ENCODE data around the gene CFAP119. TPM values are rescaled to one million over a fixed set of nuclear protein-coding genes. Genes with fewer than 3 reads are reported as not detected.

CFAP119 gene
- total RNA-seq, 4 donors from 2014 or later, result 9.6 to 24.7 (median 15.5) TPM

DNA sequence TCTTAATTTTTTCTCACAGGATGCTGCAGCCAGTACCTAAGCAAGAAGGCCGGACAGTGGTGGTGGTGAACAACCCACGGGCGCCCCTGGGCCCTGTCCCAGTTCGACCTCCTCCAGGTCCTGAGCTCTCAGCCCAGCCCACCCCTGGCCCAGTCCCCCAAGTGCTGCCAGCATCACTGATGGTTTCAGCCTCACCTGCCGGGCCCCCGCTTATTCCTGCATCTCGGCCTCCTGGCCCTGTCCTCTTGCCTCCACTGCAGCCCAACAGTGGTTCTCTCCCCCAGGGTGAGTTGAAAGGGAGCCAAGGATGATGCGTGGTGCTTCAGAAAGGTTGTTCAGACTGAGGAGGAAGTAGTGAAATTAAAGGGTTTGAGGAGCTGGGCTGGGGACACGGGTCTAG, 41.2 kb downstream of the CFAP119 start:
- DNase-seq, result no peak
- WGBS, 2 donors, result 81 to 96% methylated on average over 8 to 9 of the region's 9 CpGs
- intact Hi-C loops (cut with DNase I), result no loop called here
- H3K27ac ChIP-seq, result no peak overlapping the region
- no peaks in the 10 kb centered on the region for H3K4me1 ChIP-seq
- no peak overlapping the region for H3K4me3 ChIP-seq (replicated peaks in 1 of 3)
- TF ChIP-seq POLR2A (IDR thresholded peaks at IDR 0.05), result no peak
- TF ChIP-seq, protein P1, sequence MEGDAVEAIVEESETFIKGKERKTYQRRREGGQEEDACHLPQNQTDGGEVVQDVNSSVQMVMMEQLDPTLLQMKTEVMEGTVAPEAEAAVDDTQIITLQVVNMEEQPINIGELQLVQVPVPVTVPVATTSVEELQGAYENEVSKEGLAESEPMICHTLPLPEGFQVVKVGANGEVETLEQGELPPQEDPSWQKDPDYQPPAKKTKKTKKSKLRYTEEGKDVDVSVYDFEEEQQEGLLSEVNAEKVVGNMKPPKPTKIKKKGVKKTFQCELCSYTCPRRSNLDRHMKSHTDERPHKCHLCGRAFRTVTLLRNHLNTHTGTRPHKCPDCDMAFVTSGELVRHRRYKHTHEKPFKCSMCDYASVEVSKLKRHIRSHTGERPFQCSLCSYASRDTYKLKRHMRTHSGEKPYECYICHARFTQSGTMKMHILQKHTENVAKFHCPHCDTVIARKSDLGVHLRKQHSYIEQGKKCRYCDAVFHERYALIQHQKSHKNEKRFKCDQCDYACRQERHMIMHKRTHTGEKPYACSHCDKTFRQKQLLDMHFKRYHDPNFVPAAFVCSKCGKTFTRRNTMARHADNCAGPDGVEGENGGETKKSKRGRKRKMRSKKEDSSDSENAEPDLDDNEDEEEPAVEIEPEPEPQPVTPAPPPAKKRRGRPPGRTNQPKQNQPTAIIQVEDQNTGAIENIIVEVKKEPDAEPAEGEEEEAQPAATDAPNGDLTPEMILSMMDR (IDR thresholded peaks at IDR 0.05), result no peak
- H3K36me3 ChIP-seq, result peaks cover 87 to 95% of the 10 kb centered on the region in 2 donors
- H3K27me3 ChIP-seq, result no peaks in the 10 kb centered on the region
- no peaks in the 10 kb centered on the region for H3K9me3 ChIP-seq

DNA sequence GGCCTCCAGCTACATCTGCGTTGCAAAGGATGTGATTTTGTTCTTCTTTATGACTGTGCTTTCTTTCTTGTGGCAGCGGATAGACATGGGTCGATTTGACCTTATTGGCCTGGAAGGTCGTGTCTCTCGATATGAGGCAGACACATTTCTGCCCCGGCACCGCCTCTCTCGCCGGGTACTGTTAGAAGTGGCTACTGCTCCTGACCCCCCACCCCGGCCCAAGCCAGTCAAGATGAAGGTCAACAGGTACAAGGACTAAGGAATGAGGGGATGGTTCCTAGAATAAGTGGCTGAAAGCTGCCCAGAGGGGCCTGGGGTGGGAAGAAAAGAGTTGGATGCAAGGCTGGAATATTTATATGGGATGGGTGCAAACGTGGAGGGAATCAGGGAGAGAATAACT, 41.8 kb downstream of the CFAP119 start:
- H3K4me3 ChIP-seq (replicated peaks in 1 of 3), result no peak overlapping the region
- H3K27me3 ChIP-seq, result no peaks in the 10 kb centered on the region
- H3K27ac ChIP-seq, result no peak overlapping the region
- no peaks in the 10 kb centered on the region for H3K9me3 ChIP-seq
- H3K36me3 ChIP-seq, result peaks cover 85 to 96% of the 10 kb centered on the region in 2 donors
- TF ChIP-seq, protein P1 (IDR thresholded peaks at IDR 0.05), result no peak
- TF ChIP-seq POLR2A (IDR thresholded peaks at IDR 0.05), result no peak
- WGBS, 2 donors, result 93% methylated on average over 11 of the region's 11 CpGs
- H3K4me1 ChIP-seq, result no peaks in the 10 kb centered on the region
- DNase-seq, result no peak
- intact Hi-C loops (cut with DNase I), result no loop called here

DNA sequence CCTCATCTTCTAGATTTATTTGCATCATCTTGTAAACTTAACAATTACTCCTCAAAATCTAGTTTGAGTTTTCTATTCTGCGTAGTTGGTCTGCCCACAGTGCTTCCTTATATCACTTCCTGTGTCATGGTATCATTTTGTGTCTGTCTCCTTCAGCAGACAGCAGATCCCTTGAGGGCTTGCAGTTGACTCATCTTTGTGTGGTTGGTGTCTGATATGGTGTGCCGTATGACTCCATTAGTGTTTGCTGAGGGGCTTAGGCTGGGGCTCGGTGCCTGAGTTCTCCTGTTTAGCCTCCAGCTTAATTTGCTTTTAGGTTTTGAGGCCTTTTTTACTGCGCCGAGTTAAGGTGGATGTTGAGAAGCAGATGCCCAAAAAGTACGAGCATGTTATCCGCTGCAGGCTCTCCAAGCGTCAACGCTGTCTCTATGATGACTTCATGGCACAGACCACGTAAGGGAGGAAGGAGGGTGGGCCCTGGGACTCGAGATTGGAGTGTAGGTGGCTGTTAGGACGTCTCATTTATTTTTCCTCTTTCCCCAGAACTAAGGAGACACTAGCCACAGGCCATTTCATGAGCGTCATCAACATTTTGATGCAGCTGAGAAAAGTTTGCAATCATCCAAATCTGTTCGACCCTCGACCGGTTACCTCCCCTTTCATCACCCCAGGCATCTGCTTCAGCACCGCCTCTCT, 46.0 kb downstream of the CFAP119 start:
- H3K27me3 ChIP-seq, result no peaks in the 10 kb centered on the region
- no peak for TF ChIP-seq POLR2A (IDR thresholded peaks at IDR 0.05)
- TF ChIP-seq, protein P1 (IDR thresholded peaks at IDR 0.05), result no peak
- intact Hi-C loops (cut with DNase I), result no loop called here
- H3K27ac ChIP-seq, result no peak overlapping the region
- no peaks in the 10 kb centered on the region for H3K4me1 ChIP-seq
- no peak for DNase-seq
- H3K9me3 ChIP-seq, result no peaks in the 10 kb centered on the region
- peaks cover 84 to 96% of the 10 kb centered on the region in 2 donors for H3K36me3 ChIP-seq
- 83 to 89% methylated on average over 17 of the region's 17 CpGs for WGBS, 2 donors
- H3K4me3 ChIP-seq (replicated peaks in 1 of 3), result no peak overlapping the region

DNA sequence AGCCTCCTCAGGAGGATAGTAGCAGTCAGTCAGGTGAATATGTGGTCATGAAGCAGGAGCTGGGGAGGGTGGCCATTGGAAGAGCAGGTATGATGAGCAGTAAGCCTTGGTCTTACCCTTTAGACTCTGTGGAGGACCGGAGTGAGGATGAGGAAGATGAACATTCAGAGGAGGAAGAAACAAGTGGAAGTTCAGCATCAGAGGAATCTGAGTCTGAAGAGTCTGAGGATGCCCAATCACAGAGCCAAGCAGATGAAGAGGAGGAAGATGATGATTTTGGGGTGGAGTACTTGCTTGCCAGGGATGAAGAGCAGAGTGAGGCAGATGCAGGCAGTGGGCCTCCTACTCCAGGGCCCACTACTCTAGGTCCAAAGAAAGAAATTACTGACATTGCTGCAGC, 50.1 kb downstream of the CFAP119 start:
- WGBS, 2 donors, result 97% methylated on average over 1 of the region's 1 CpG

DNA sequence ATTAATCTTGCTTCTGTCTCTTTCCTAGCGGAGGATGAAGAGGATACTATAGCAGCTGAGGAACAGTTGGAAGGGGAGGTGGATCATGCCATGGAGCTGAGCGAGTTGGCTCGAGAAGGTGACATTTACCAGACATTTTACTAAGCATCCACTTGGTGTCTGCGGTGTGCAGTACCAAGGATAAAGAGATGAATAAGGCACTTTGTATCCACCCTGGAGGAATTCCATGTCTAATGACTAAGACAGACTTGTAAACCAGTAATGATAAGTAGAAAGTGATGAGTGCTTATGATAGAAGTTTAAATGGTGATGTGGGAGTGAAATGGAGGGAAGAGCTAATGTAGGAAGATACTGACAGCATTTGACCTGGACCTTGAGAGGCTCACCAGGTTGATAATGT, 50.9 kb downstream of the CFAP119 start:
- no peak for DNase-seq
- H3K4me1 ChIP-seq, result no peaks in the 10 kb centered on the region
- 96 to 97% methylated on average over 4 of the region's 4 CpGs for WGBS, 2 donors
- no peak overlapping the region for H3K27ac ChIP-seq
- intact Hi-C loops (cut with DNase I), result no loop called here
- TF ChIP-seq, protein P1 (IDR thresholded peaks at IDR 0.05), result no peak
- TF ChIP-seq POLR2A (IDR thresholded peaks at IDR 0.05), result no peak
- H3K9me3 ChIP-seq, result no peaks in the 10 kb centered on the region
- no peaks in the 10 kb centered on the region for H3K27me3 ChIP-seq
- peaks cover 98 to 100% of the 10 kb centered on the region in 2 donors for H3K36me3 ChIP-seq
- no peak overlapping the region for H3K4me3 ChIP-seq (replicated peaks in 1 of 3)

More for the DNA sequence above, 50.1 kb downstream of the CFAP119 start:
- Histone ChIP-seq H3K9me3 (no peaks in the 10 kb centered on the region), H3K36me3 (peaks cover 98 to 100% of the 10 kb centered on the region in 2 donors), H3K27ac (no peak overlapping the region), H3K4me1 (no peaks in the 10 kb centered on the region), H3K4me3 (replicated peaks in 1 of 3) (no peak overlapping the region), H3K27me3 (no peaks in the 10 kb centered on the region)
- DNase-seq, result no peak
- intact Hi-C loops (cut with DNase I), result no loop called here
- TF ChIP-seq, protein P1 (IDR thresholded peaks at IDR 0.05), result no peak
- TF ChIP-seq POLR2A (IDR thresholded peaks at IDR 0.05), result no peak

Measured in thyroid gland (tissue), 4 donors.